Endothelial cell of umbilical vein (primary cell): ENCODE measurements around the gene PRTN3. TPM values are rescaled to one million over a fixed set of nuclear protein-coding genes. Genes with fewer than 3 reads are reported as not detected.

Experiments
- BruUV-seq: library from RNA; stranded (reverse); fragments of 400-500 nt; replicated peaks from 2 replicates; lab custom pipeline; 2021; lab: Mats Ljungman, UMichigan
- CTCF ChIA-PET: fragments of 300-600, 350-600 bp; sonication (Branson Sonifier 250); formaldehyde crosslinking; loops from one replicate; lab custom pipeline; 2021; ENCODE audit warnings: antibody characterized with exemption, inconsistent platforms; lab: Charles Lee
- POLR2A ChIA-PET: fragments of 300-600, 350-600 bp; sonication (Branson Sonifier 250); formaldehyde crosslinking; loops from one replicate; lab custom pipeline; 2021; ENCODE audit warnings: antibody characterized with exemption, inconsistent platforms; lab: Charles Lee
- DNase-seq: peaks from one replicate; pipeline ENCODE4 v3.0.0-alpha.2; 2011; ENCODE audit warnings: low read depth, low spot score
- FAIRE-seq: peaks from 2 replicates; lab custom pipeline; 2011; peaks lifted over from hg19 to GRCh38; lab: Jason Lieb, UNC
- H2AFZ ChIP-seq: 2 replicates; pipeline ENCODE4 v1.6.0; 2012; ENCODE audit warnings: low read depth, low read length, control low read depth, inconsistent platforms
- H3K27ac ChIP-seq: 2 replicates; pipeline ENCODE4 v1.5.1; 2011; ENCODE audit warnings: low read depth, mild to moderate bottlenecking, control low read depth, low read length, moderate library complexity; ENCODE audit not compliant: insufficient read depth
- H3K27me3 ChIP-seq, 2 experiments: 2 replicates each; pipeline versions ENCODE4 v1.6.0 to v1.6.1; 2011; ENCODE audit warnings: low read length in 2 of 2, mixed read lengths in 1 of 2; ENCODE audit not compliant: control insufficient read depth in 2 of 2, insufficient read depth in 2 of 2
- H3K36me3 ChIP-seq, 2 experiments: 2 replicates in 1 of 2; 3 replicates in 1 of 2; pipeline ENCODE4 v1.5.1; 2011; ENCODE audit warnings: low read length in 2 of 2, mild to moderate bottlenecking in 1 of 2, moderate library complexity in 1 of 2; ENCODE audit not compliant: control insufficient read depth in 2 of 2, insufficient read depth in 2 of 2; ENCODE audit errors: extremely low read depth in 1 of 2
- H3K4me1 ChIP-seq: 3 replicates; pipeline ENCODE4 v1.5.1; 2011; ENCODE audit warnings: mild to moderate bottlenecking, low read length; ENCODE audit not compliant: control insufficient read depth, insufficient read depth; ENCODE audit errors: extremely low read depth
- H3K4me2 ChIP-seq: 2 replicates; pipeline ENCODE4 v1.6.1; 2011; ENCODE audit warnings: low read length, control low read depth, mixed read lengths; ENCODE audit not compliant: insufficient read depth
- H3K4me3 ChIP-seq, 3 experiments: fragments of 200-600 bp in 1 of 3; sonication (generic), shearing (Covaris generic) in 1 of 3; replicated peaks in 1 of 3; 2 replicates each; pipeline ENCODE4 v1.5.1; 2011 to 2016; ENCODE audit warnings: control low read depth in 3 of 3, low read length in 3 of 3, mild to moderate bottlenecking in 2 of 3, inconsistent platforms in 1 of 3, low read depth in 1 of 3, moderate library complexity in 1 of 3; ENCODE audit not compliant: insufficient read depth in 1 of 3
- H3K79me2 ChIP-seq: 2 replicates; pipeline ENCODE4 v1.6.0; 2012; ENCODE audit warnings: low read length, inconsistent platforms; ENCODE audit not compliant: control insufficient read depth, insufficient read depth
- H3K9ac ChIP-seq: replicated peaks from 2 replicates; pipeline ENCODE3; 2011; ENCODE audit warnings: low read length, control low read depth; ENCODE audit not compliant: insufficient read depth; ENCODE audit errors: extremely low read depth
- H3K9me1 ChIP-seq: replicated peaks from 3 replicates; pipeline ENCODE4 v1.6.0; 2011; ENCODE audit warnings: mild to moderate bottlenecking, low read length; ENCODE audit not compliant: control insufficient read depth, insufficient read depth; ENCODE audit errors: extremely low read depth
- H3K9me3 ChIP-seq: replicated peaks from 2 replicates; pipeline ENCODE4 v1.5.1; 2012; ENCODE audit warnings: low read length, inconsistent platforms; ENCODE audit not compliant: control insufficient read depth, insufficient read depth
- H4K20me1 ChIP-seq: replicated peaks from 2 replicates; pipeline ENCODE3; 2011; ENCODE audit warnings: mild to moderate bottlenecking, low read length; ENCODE audit not compliant: control insufficient read depth, insufficient read depth; ENCODE audit errors: extremely low read depth
- CTCF ChIP-seq, 2 donors: IDR thresholded peaks; 1 replicate in 1 of 2; 2 replicates in 1 of 2; pipeline ENCODE4 v1.5.1; 2011; ENCODE audit warnings: low read length in 2 of 2, mild to moderate bottlenecking in 2 of 2, moderate library complexity in 2 of 2, control low read depth in 1 of 2, inconsistent platforms in 1 of 2, low read depth in 1 of 2; ENCODE audit not compliant: insufficient read depth in 1 of 2; ENCODE audit errors: extremely low read depth in 1 of 2
- EZH2 ChIP-seq: IDR thresholded peaks from 2 replicates; pipeline ENCODE4 v1.6.1; 2012; ENCODE audit warnings: borderline replicate concordance, low read depth, mild to moderate bottlenecking, moderate library complexity, low read length, inconsistent platforms; ENCODE audit not compliant: severe bottlenecking
- FOS ChIP-seq: IDR thresholded peaks from 2 replicates; pipeline ENCODE4 v1.6.1; 2011; ENCODE audit warnings: mild to moderate bottlenecking, low read length, moderate library complexity, borderline replicate concordance; ENCODE audit not compliant: insufficient read depth
- GATA2 ChIP-seq: IDR thresholded peaks from 2 replicates; pipeline ENCODE4 v1.7.0; 2011; ENCODE audit warnings: low read depth, mild to moderate bottlenecking, moderate library complexity, mixed read lengths, low read length; ENCODE audit not compliant: insufficient read length, insufficient read depth
- JUN ChIP-seq: IDR thresholded peaks from 2 replicates; pipeline ENCODE4 v1.6.1; 2011; ENCODE audit warnings: borderline replicate concordance, low read depth; ENCODE audit not compliant: insufficient read length, insufficient read depth
- MYC ChIP-seq: IDR thresholded peaks from one replicate; pipeline ENCODE4 v1.6.1; 2011; ENCODE audit warnings: mild to moderate bottlenecking, low read depth, low read length
- POLR2A ChIP-seq: IDR thresholded peaks from 2 replicates; pipeline ENCODE4 v1.6.1; 2012; ENCODE audit warnings: low read depth, mild to moderate bottlenecking, control low read depth, low read length
- POLR2AphosphoS5 ChIP-seq: IDR thresholded peaks from 2 replicates; pipeline ENCODE4 v1.6.1; 2012; ENCODE audit warnings: low read depth, mild to moderate bottlenecking, control low read depth, low read length, moderate library complexity; ENCODE audit not compliant: insufficient read depth
- dilution Hi-C: fragments of 300-500 bp; cut with MboI; formaldehyde crosslinking; loops from one replicate; pipeline ENCODE4 v1.15.0; 2019; ENCODE audit warnings: low sequenced_read_pairs; ENCODE audit not compliant: extremely low pct_ligation_motif_present
- intact Hi-C: fragments of 100-400 bp; cut with micrococcal nuclease; formaldehyde crosslinking; loops from one replicate; pipeline ENCODE4 v1.10.0; 2022
- polyA plus RNA-seq, 4 experiments: library from polyadenylated mRNA; depleted of rRNA in 3 of 4; stranded (reverse) in 3 of 4; unstranded in 1 of 4; fragments of >200 nt; gene quantifications; 2 replicates each; pipeline versions ENCODE4 v1.2.1 to v1.2.3, GENCODE V29; 2011 to 2012; ENCODE audit warnings: missing spikeins in 1 of 4
- total RNA-seq: library from RNA; stranded (reverse); gene quantifications from 2 replicates; pipeline ENCODE4 v1.2.3, GENCODE V29; 2021
- TF ChIP-seq, protein P1 (sequence below): IDR thresholded peaks from 2 replicates; pipeline ENCODE4 v1.6.1; 2011; ENCODE audit not compliant: insufficient read depth, insufficient read length

The PRTN3 gene
- total and polyA plus RNA-seq, 2 donors (not counting 3 experiments of a cell fraction or from before 2014, with no cell fraction given): not detected

- ChIA-PET POLR2A (no interaction called here), CTCF (interaction anchor here (5.5 kb wide), 1 partner anchor 36 kb away, joined by 32 read pairs; no protein-coding TSS in a partner anchor)
- dilution Hi-C loops (no loop called here), intact Hi-C loops (no loop called here)
- Histone ChIP-seq H3K4me2 (no peak overlapping the region), H3K9ac (no peak overlapping the region), H3K4me3 (no peak overlapping the region), H3K79me2 (peaks cover 90% of the 10 kb centered on the region), H3K4me1 (peaks cover 17% of the 10 kb centered on the region), H4K20me1 (no peaks in the 10 kb centered on the region), H2AFZ (no peak overlapping the region), H3K27ac (no peak overlapping the region), H3K27me3 (no peaks in the 10 kb centered on the region), H3K9me1 (no peaks in the 10 kb centered on the region), H3K9me3 (no peaks in the 10 kb centered on the region), H3K36me3 (peaks cover 59 to 81% of the 10 kb centered on the region in 2 experiments)
- no peak for FAIRE-seq
- BruUV-seq: no TSS peak
- TF ChIP-seq MYC (no peak), GATA2 (no peak)
- DNase-seq: no peak
These were observed 34.9 kb upstream of the PRTN3 start for GRCh38 chr19:805600-806550.

- ChIA-PET POLR2A (no interaction called here), CTCF (interaction anchor here (0.7 kb wide), 1 partner anchor 9 kb away, joined by 3 read pairs; no protein-coding TSS in a partner anchor)
- H3K9me1 ChIP-seq: no peaks in the 10 kb centered on the region
- no peaks in the 10 kb centered on the region for H3K9me3 ChIP-seq
- H3K9ac ChIP-seq: no peak overlapping the region
- H3K36me3 ChIP-seq: peaks cover 62 to 80% of the 10 kb centered on the region in 2 experiments
- no peaks in the 10 kb centered on the region for H3K27me3 ChIP-seq
- intact Hi-C loops: no loop called here
- peaks cover 3% of the 10 kb centered on the region for H4K20me1 ChIP-seq
- dilution Hi-C loops: no loop called here
- no TSS peak for BruUV-seq
- H3K4me2 ChIP-seq: no peak overlapping the region
- no peak overlapping the region for H3K27ac ChIP-seq
- no peak overlapping the region for H3K4me3 ChIP-seq
- H3K4me1 ChIP-seq: peaks cover 7% of the 10 kb centered on the region
- H2AFZ ChIP-seq: no peak overlapping the region
- H3K79me2 ChIP-seq: peaks cover 79% of the 10 kb centered on the region
- no peak for TF ChIP-seq POLR2AphosphoS5
- no peak for TF ChIP-seq EZH2
- TF ChIP-seq POLR2A: no peak
- TF ChIP-seq GATA2: no peak
- no peak for TF ChIP-seq FOS
- TF ChIP-seq CTCF (IDR thresholded peaks at IDR 0.05; ENCODE audit: extremely low read depth in 1 of 2, insufficient read depth in 1 of 2, low read depth in 1 of 2, low read length in 2 of 2): no peak
- TF ChIP-seq JUN: no peak
- TF ChIP-seq, protein P1, sequence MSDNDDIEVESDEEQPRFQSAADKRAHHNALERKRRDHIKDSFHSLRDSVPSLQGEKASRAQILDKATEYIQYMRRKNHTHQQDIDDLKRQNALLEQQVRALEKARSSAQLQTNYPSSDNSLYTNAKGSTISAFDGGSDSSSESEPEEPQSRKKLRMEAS: no peak
- TF ChIP-seq MYC: no peak
- no peak for DNase-seq
- no peak for FAIRE-seq
These were observed 33.9 kb upstream of the PRTN3 start for GRCh38 chr19:806815-807421.
